Hematopoietic multipotent progenitor cell treated with erythropoietin and hydrocortisone succinate and interleukin-3 and kit ligand, for 6 days (in vitro differentiated cells): ENCODE data around the gene PRKAG2.

ENCODE experiments used
- DNase-seq: peaks from one replicate; pipeline ENCODE4 v3.0.0-alpha.2; 2015

PRKAG2 gene

GRCh38 chr7:151814400-151815009 lies 62.4 kb downstream of the PRKAG2 start:
- no peak for DNase-seq

DNA sequence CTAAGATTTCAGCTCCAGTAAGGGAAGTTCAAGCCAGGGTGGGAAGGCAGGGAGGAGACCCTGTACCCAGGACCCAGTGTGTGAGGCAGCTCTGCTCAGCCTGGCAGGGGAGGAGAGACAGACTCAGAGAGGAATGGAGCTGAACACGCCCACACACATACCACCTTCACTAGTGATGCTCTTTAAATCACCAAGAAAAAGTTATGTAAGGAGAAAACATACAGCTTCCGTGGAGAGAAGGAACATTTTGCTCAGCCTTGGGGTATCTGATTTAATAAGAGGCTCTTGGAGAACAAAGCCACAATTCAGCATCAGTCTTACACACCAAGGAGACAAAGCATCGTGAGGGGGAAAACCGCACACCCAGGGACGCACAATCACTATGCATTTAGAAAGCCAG lies 62.9 kb downstream of the PRKAG2 start:
- no peak for DNase-seq

DNA sequence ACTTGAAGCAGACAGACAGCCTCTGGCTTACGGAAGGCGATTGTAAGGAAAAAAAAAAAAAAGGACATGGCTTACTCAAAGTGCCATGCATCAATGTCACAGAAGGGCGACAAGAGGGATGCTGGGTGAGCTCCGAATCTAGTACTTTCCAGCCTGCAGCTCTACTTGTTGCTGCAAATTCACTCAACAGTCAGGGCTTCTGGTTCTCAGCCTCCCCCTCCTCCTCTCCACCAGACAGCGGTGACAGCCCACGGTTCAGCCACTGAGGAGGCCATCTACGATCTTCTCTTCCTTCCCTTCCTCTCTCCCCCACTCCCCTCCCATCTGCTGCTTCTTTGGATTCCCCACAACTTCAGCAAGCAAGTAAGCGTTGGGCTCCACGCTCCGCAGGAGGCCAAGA lies 63.5 kb downstream of the PRKAG2 start:
- DNase-seq: no peak

DNA sequence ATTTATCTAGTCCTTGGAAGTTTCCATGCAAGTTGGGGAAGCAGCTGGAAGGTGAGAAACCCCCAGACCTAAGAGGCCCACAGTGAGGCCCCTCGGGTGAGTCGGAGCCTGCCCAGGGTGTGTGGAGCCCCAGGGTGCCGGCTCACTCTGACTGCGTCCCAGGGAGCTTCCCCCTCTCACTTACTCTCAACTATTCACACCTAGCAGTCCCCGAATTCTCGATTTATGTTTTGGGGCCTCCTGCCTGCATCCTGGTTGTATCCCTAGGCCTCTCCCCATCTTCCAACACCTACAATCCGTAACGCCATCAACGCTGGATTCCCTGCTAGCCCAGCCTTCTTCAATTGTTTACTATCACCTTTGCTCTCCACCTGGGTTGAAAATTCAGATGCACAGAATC lies 63.9 kb downstream of the PRKAG2 start:
- no peak for DNase-seq

- peak; percentile 36 for DNase-seq
These were observed 66.3 kb downstream of the PRKAG2 start for GRCh38 chr7:151810441-151811232.

DNA sequence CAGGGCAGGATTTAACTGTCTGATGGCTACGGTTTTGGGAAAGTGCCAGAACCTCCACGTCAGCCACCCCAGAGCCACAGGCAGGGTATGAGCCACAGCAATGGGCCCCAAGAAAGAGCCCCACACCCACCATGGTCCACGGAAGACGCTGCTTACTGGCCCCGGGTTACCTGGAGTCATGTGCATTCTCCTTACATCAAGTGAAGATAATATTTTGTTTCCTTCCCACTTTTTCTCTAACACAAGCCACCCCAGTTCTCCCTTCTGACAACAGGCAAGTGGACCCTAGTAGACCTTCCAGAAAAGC lies 67.1 kb downstream of the PRKAG2 start:
- no peak for DNase-seq

- no peak for DNase-seq
These were observed 67.6 kb downstream of the PRKAG2 start for GRCh38 chr7:151809146-151809863.

DNA sequence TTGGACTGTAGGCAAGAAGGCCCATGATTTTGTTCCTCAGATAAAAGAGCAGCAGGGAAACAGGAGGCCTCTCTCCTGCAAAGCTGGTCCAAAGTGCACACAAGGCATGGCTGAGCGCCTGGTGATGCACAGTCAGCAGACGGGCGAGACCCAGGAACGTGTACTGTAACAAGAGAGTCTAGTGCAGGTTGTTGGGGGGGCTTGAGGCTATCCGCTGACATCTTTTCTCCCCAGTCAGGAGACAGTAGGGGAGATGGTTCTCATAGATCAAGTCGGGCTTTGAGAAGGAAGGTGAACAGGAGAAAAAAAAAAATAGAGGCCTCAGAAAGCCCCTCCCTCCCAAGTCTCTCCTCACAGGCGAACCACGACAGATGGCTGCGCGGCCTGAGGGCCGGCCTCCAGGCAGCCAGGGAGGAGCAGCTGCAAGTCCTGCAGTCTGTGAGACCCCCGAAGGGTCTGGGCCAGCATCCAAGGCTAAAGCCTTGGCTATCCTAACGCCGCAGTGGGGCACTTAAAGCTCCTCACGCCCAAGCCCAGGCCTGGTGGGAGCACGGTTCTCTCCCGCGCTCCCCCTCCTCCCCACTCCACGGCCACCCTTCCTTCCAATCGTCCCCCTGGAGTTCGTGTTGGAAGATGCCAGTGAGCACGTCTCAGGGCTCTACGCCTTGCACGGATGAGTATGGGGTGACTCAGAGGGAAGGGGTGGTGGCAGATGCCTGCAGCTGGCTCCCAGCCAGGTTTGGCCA lies 68.3 kb downstream of the PRKAG2 start:
- DNase-seq: no peak

DNA sequence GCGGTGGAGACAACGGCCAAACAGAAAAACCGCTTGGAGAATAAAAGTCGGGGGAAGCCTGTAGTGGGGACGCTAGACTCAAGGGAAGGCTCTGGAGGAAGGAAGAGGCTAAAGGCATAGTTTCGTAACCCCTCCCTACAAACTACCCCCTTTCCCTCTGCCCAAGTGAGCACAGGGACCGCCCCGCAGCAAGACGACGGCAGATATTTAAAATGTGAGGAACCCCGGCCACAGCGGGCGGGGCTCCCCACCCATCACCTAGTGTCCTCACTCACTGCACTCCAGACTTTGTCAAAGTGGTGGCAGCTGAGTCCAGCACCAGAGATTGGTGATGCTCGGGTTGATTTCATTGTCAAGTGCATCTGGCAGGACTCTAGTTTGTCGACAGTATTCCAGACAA lies 69.1 kb downstream of the PRKAG2 start:
- DNase-seq: no peak

- no peak for DNase-seq
These were observed 69.8 kb downstream of the PRKAG2 start for GRCh38 chr7:151806952-151807775.

- DNase-seq: peak; percentile 69
These were observed 70.7 kb downstream of the PRKAG2 start for GRCh38 chr7:151806204-151806603.

DNA sequence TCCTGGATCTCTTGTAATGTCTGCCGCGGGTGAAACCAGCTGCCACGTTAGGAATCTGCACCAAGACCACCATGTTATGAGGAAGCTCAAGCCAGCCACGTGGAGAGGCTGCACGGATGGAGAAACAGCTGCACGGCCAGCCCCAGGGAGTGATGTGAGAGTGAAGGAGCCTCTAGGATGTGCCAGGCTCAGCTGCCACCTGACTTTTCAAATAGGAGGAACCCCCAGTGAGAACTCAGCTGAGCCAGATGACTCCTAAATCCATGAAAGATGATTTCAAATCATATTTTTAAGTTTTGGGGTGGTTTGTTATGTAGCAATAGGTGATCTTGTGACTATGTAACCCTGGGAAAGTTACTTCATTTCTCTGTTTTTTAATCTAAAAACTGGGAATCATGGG lies 71.7 kb downstream of the PRKAG2 start:
- no peak for DNase-seq

GRCh38 chr7:151804756-151805155 lies 72.2 kb downstream of the PRKAG2 start:
- no peak for DNase-seq

DNA sequence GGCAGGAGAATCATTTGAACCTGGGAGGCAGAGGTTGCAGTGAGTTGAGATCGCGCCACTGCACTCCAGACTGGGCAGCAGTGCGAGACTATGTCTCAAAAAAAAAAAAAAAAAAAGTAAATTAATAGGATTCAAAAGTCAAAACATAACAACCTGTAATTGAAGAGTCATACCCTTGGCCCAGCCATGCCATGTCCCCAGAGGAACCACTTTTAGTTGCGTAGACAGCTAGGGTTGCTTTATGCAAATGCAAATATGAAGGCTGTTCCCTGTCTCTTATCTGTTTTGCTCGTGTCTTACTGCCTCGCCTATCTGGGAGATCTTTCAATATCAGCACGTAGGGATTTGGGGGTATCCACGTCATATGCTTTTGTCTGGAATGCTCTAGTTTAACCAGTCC lies 73.1 kb downstream of the PRKAG2 start:
- DNase-seq: no peak

GRCh38 chr7:151802469-151802846 lies 74.5 kb downstream of the PRKAG2 start:
- DNase-seq: no peak

DNA sequence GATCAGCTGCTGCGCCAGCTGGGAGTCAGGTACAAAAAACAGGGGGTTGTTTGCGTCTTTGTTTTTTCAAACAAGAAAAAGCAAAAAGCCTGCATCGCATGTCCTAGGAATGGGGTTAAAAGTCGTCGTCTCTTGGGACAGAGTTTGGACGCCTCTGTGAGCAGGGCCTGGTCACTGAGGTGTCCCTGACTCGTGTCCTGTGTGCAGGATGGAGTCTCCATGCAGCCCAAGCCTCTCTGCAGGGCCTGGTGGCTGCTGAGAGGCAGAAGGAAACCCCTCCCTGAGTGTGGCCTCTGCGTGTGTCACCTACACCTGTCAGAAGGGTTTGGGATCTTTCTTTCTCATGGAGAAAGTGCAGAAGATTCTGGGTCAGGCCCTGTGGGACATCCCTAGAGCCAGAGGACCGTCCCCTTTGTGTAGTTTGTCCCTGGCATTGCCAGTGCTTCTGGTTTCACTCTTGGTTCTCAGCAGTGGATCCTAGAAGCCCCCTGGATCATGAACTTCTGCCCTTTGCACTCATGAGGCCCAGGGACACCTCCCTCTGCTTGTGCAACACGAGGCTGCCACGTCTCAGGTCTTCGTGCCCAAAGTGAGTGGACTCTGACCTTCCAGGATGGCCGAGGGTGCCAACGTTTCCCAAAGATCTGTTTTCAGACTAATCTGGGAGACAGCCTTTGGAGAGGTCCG lies 75.0 kb downstream of the PRKAG2 start:
- no peak for DNase-seq

DNA sequence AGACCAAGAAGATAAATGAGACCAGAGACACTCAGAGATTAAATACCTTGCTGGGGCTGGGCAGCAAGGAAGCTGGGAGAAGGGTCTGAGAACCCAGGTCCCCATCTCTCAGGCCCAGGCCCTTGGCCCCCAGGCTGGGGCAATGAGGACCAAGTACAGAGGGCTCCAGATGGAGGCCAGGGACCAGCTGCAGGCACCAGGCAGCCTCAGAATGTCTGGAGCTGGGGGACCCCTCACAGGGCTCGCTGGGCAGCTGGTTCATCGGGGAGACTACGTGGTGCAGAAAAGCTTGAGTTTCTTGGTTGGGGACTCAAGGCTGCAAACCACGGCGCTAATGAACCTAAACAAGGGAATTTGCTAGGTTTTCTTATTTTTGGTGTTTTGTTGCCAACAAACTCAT lies 75.6 kb downstream of the PRKAG2 start:
- DNase-seq: no peak

DNA sequence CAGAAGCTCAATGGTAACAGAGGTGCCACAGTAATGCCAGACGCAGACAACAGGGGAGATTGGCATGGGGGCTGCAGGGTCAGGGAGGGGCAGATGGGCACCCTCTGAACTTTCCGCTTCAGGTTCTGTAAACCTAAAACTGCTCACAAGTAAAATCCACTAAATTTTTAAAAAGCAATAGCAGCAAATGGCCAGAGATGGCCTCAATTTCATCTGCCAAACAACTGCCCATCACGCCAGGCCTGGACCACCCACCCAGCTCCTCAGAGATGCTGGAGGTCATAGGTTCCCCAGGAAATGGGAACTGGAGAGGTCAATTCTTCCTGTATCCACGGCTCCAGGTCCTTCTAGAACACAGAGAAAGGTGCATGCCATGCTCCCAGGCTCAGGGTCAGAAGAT lies 76.1 kb downstream of the PRKAG2 start:
- DNase-seq: no peak

GRCh38 chr7:151800391-151800790 lies 76.5 kb downstream of the PRKAG2 start:
- no peak for DNase-seq

GRCh38 chr7:151799506-151799905 lies 77.4 kb downstream of the PRKAG2 start:
- no peak for DNase-seq

DNA sequence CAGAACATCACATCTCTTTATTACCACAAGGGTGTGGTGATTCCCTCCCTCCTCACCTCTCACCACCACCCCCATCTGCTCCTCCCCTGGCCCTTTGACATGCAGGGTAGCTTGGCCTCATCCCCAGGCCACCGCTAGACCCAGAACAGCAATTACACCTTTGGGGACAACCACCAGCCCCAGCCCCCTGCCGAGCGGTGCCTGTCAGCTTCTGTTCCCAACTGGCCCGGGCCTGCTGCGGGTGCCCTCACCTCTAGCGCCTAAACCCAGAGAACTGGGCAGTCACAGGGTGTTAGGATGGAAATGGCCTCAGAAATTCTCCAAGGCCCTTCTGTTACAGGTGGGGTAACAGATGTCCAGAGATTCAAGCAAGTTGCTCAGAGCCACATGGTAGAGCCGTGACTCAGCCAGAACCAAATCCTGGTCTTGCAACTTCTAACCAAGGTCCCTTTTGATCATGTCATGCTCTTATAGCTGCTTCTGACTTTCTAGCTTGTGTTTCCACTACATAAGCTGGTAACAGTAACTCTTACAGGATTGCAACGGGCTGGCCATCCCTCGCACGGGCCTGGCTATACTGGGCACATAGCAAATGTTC lies 78.0 kb downstream of the PRKAG2 start:
- DNase-seq: no peak
